ENCODE measurements around the gene MSI2. TPM values are rescaled to one million over a fixed set of nuclear protein-coding genes. Genes with fewer than 3 reads are reported as not detected.

MSI2 gene
- total and polyA plus RNA-seq, 2 donors (not counting 3 experiments of a cell fraction or from before 2014, with no cell fraction given): 20.9 to 59.3 TPM

- POLR2A ChIA-PET: no interaction called here
- CTCF ChIA-PET: interaction anchor here (0.9 to 3.1 kb wide), 3 partner anchors 8 to 437 kb away, joined by 3 to 12 read pairs (median 3); no protein-coding TSS in a partner anchor
- no peak for TF ChIP-seq JUN (IDR thresholded peaks at IDR 0.05; ENCODE audit: borderline replicate concordance, insufficient read depth, insufficient read length, low read depth)
- no peak for TF ChIP-seq EZH2 (IDR thresholded peaks at IDR 0.05; ENCODE audit: borderline replicate concordance, low read depth, low read length, severe bottlenecking)
- no peak for TF ChIP-seq FOS (IDR thresholded peaks at IDR 0.05; ENCODE audit: borderline replicate concordance, insufficient read depth, low read length)
- no peak for TF ChIP-seq POLR2A (IDR thresholded peaks at IDR 0.05; ENCODE audit: low read depth, low read length)
- no peak for TF ChIP-seq MAX (IDR thresholded peaks at IDR 0.05; ENCODE audit: insufficient read depth, insufficient read length)
- no peak for TF ChIP-seq GATA2 (IDR thresholded peaks at IDR 0.05; ENCODE audit: insufficient read depth, insufficient read length, low read depth, low read length)
- TF ChIP-seq MYC (IDR thresholded peaks at IDR 0.05; ENCODE audit: low read depth, low read length): no peak
- TF ChIP-seq CTCF (IDR thresholded peaks at IDR 0.05; ENCODE audit: extremely low read depth in 1 of 2, insufficient read depth in 1 of 2, low read depth in 1 of 2, low read length in 2 of 2): no peak
- no peak for TF ChIP-seq POLR2AphosphoS5 (IDR thresholded peaks at IDR 0.05; ENCODE audit: insufficient read depth, low read depth, low read length)
These were observed 423.8 kb downstream of the MSI2 start for GRCh38 chr17:57679906-57680695.

More at GRCh38 chr17:57679906-57680695, 423.8 kb downstream of the MSI2 start:
- Histone ChIP-seq H4K20me1 (replicated peaks; ENCODE audit: control insufficient read depth, extremely low read depth, insufficient read depth, low read length) (no peaks in the 10 kb centered on the region), H3K36me3 (ENCODE audit: control insufficient read depth in 2 of 2, extremely low read depth in 1 of 2, insufficient read depth in 2 of 2, low read length in 2 of 2) (peaks cover 0 to 3% of the 10 kb centered on the region in 2 experiments), H3K27me3 (ENCODE audit: control insufficient read depth in 2 of 2, insufficient read depth in 2 of 2, low read length in 2 of 2) (no peaks in the 10 kb centered on the region), H3K9me3 (replicated peaks; ENCODE audit: control insufficient read depth, insufficient read depth, low read length) (no peaks in the 10 kb centered on the region), H3K4me3 (replicated peaks in 1 of 3; ENCODE audit: insufficient read depth in 1 of 3, low read depth in 1 of 3, low read length in 3 of 3) (no peak overlapping the region), H3K27ac (ENCODE audit: insufficient read depth, low read depth, low read length) (no peak overlapping the region), H3K9me1 (replicated peaks; ENCODE audit: control insufficient read depth, extremely low read depth, insufficient read depth, low read length) (no peaks in the 10 kb centered on the region), H2AFZ (ENCODE audit: low read depth, low read length) (no peak overlapping the region), H3K79me2 (ENCODE audit: control insufficient read depth, insufficient read depth, low read length) (no peaks in the 10 kb centered on the region), H3K4me1 (ENCODE audit: control insufficient read depth, extremely low read depth, insufficient read depth, low read length) (no peaks in the 10 kb centered on the region), H3K9ac (replicated peaks; ENCODE audit: extremely low read depth, insufficient read depth, low read length) (no peak overlapping the region), H3K4me2 (ENCODE audit: insufficient read depth, low read length) (no peak overlapping the region)
- no TSS peak for BruUV-seq (replicated peaks)
- intact Hi-C loops (cut with micrococcal nuclease): no loop called here
- dilution Hi-C loops (cut with MboI; ENCODE audit: extremely low pct_ligation_motif_present, low sequenced_read_pairs): no loop called here
- FAIRE-seq (no peak), DNase-seq (ENCODE audit: low read depth, low spot score) (no peak)

Data from endothelial cell of umbilical vein (primary cell).